ENCODE measurements around the gene KRT5.
"Not testable (repeated sequence)": the region's sequence is repeated elsewhere in the genome, so short reads cannot be mapped to it uniquely, and the experiment has no call there.

The KRT5 gene

DNA sequence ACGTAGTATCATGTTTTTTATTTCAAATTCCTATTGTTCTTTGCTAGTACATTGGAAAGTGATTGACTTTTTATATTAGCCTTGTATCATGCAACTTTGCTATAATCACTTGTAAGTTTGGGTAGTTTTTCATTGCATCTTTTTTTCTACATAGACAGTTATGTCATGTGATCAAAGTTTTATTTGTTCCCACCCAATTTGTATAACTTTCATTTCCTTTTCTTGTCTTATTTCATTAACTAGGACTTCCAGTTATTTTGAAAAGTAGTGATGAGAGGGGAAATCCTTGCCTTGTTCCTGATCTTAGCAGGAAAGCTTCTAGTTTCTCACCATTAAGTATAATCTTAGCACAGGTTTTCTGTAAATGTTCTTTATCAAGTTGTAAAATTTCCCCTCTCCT lies 17.3 kb downstream of the KRT5 start:
- Histone ChIP-seq H3K27ac (no peak overlapping the region), H3K4me1 (ENCODE audit: control insufficient read depth in 1 of 2, insufficient read depth in 1 of 2, low read depth in 1 of 2, low read length in 1 of 2) (no peaks in the 10 kb centered on the region), H3K36me3 (no peaks in the 10 kb centered on the region), H3K4me3 (ENCODE audit: low read depth in 1 of 2, low read length in 1 of 2) (no peak overlapping the region), H3K9me3 (no peaks in the 10 kb centered on the region), H3K27me3 (peaks cover 25% of the 10 kb centered on the region)
- TF ChIP-seq, protein P1, sequence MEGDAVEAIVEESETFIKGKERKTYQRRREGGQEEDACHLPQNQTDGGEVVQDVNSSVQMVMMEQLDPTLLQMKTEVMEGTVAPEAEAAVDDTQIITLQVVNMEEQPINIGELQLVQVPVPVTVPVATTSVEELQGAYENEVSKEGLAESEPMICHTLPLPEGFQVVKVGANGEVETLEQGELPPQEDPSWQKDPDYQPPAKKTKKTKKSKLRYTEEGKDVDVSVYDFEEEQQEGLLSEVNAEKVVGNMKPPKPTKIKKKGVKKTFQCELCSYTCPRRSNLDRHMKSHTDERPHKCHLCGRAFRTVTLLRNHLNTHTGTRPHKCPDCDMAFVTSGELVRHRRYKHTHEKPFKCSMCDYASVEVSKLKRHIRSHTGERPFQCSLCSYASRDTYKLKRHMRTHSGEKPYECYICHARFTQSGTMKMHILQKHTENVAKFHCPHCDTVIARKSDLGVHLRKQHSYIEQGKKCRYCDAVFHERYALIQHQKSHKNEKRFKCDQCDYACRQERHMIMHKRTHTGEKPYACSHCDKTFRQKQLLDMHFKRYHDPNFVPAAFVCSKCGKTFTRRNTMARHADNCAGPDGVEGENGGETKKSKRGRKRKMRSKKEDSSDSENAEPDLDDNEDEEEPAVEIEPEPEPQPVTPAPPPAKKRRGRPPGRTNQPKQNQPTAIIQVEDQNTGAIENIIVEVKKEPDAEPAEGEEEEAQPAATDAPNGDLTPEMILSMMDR (IDR thresholded peaks at IDR 0.05): no peak

DNA sequence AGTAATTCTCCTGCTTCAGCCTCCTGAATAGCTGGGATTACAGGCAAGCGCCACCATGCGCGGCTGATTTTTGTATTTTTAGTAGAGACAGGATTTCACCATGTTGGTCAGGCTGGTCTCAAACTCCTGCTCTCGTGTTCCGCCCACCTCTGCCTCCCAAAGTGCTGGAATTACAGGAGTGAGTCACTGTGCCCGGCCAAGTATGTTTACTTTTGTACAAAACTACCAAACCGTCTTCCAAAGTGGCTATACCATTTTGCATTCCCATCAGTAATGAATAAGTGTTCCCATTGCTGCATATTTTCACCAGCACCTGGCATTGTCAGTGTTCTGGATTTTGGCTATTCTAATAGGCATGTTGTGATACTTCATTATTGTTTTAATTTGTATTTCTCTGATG lies 18.7 kb downstream of the KRT5 start:
- H3K27ac ChIP-seq: no peak overlapping the region

DNA sequence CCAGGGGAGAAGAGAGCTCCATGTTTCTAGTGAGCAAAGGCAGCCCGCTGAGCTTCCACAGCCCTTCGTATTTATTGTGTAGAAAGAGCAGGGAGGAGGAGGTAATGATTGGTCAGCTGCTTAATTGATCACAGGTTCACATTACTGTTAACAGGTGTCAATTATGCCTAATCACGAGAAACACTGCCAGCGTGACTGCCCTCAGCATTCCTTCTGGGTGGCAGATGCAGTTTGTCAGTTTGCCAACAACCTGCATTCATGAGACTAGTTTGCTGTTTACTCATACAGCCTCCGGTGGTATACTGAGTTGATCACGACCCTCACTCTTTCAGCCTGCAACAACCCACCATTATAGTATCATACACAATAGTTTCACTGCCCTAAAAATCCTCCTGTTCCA lies 19.6 kb downstream of the KRT5 start:
- H3K9me3 ChIP-seq; H3K4me3 ChIP-seq (ENCODE audit: low read depth in 1 of 2, low read length in 1 of 2); H3K36me3 ChIP-seq; H3K27me3 ChIP-seq; H3K4me1 ChIP-seq (ENCODE audit: control insufficient read depth in 1 of 2, insufficient read depth in 1 of 2, low read depth in 1 of 2, low read length in 1 of 2); H3K27ac ChIP-seq: not testable (repeated sequence)

More for the DNA sequence above, 18.7 kb downstream of the KRT5 start:
- Histone ChIP-seq H3K36me3 (no peaks in the 10 kb centered on the region), H3K4me1 (ENCODE audit: control insufficient read depth in 1 of 2, insufficient read depth in 1 of 2, low read depth in 1 of 2, low read length in 1 of 2) (no peaks in the 10 kb centered on the region), H3K4me3 (ENCODE audit: low read depth in 1 of 2, low read length in 1 of 2) (no peak overlapping the region), H3K9me3 (no peaks in the 10 kb centered on the region), H3K27me3 (peaks cover 14% of the 10 kb centered on the region)
- TF ChIP-seq, protein P1 (IDR thresholded peaks at IDR 0.05): no peak

DNA sequence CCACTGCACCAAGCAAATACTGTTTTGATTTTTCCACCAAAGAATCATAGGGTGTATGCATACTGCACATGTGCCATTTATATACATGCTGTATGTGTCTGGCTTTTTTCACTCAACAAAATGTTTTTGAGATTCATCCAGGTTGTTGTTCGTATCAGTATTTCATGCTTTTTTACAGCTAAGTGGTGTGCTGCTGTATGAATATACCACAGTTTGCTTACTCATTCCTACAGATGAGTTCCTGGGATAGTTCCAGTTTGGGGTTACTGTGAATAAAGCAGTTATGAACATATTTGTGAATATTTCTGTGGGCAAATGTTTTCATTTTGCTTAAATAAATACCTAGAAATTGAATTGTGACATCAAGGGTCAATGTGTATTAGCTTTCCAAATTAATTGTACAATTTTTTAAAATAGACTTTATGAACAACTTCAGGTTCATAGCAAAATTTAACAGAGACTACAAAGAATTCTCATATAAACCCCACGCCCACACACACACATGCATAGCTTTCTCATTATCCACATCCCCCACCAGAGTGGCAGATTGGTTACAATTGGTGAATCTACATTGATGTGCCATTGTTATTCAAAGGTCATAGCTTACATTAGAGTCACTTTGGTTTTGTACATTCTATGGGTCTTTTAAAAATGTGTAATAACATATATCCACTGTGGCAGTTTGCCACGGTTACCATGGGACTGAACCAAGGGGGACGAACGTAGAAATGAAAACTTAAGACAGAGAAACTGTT lies 20.2 kb downstream of the KRT5 start:
- no peak overlapping the region for H3K27ac ChIP-seq
- no peak overlapping the region for H3K4me3 ChIP-seq (ENCODE audit: low read depth in 1 of 2, low read length in 1 of 2)
- H3K9me3 ChIP-seq: no peaks in the 10 kb centered on the region
- no peaks in the 10 kb centered on the region for H3K36me3 ChIP-seq
- H3K27me3 ChIP-seq: peaks cover 4% of the 10 kb centered on the region
- TF ChIP-seq, protein P1 (IDR thresholded peaks at IDR 0.05): no peak
- H3K4me1 ChIP-seq (ENCODE audit: control insufficient read depth in 1 of 2, insufficient read depth in 1 of 2, low read depth in 1 of 2, low read length in 1 of 2): no peaks in the 10 kb centered on the region

DNA sequence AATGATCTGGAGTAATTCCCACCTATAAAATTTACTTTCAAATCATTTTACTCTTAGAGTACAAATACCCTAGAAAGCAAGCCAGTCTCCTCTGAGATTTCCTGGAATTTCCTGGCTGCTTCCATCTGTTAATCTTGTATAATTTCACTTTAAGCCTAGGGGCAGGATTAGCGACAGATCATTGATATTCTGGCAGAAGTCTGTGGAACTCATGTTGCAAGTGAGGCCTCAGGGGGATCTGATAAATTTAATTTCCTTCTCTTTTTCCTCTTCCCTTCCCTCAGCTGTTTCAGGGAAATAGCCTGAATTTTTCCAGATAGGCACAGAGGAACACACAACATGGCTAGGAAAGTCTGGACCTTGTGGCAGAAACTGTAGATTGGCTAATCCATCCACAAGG lies 21.2 kb downstream of the KRT5 start:
- no peak overlapping the region for H3K4me3 ChIP-seq (ENCODE audit: low read depth in 1 of 2, low read length in 1 of 2)

DNA sequence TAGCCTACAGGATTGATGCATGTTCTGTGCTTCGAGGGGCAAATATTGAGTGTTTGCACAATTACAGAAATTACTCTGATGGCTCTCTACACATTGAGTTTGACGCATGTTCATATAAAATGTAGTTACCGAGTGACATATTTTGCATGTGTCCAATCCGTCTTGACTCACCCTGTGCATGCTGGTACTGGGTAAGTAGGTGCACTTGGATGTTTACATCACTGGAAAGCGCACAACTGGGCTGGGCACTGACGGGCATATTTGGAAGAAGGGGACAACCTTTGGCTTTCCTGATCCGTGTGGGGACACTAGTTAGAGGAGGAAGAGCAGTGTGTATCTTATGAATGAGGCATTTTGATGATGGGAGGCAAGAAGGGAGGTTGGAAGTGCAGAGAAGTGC lies 22.2 kb downstream of the KRT5 start:
- H3K27ac ChIP-seq: no peak overlapping the region
- H3K9me3 ChIP-seq: no peaks in the 10 kb centered on the region
- H3K4me3 ChIP-seq (ENCODE audit: low read depth in 1 of 2, low read length in 1 of 2): no peak overlapping the region
- H3K36me3 ChIP-seq: no peaks in the 10 kb centered on the region
- TF ChIP-seq, protein P1 (IDR thresholded peaks at IDR 0.05): no peak
- H3K27me3 ChIP-seq: peaks cover 9% of the 10 kb centered on the region
- no peaks in the 10 kb centered on the region for H3K4me1 ChIP-seq (ENCODE audit: control insufficient read depth in 1 of 2, insufficient read depth in 1 of 2, low read depth in 1 of 2, low read length in 1 of 2)

More for the DNA sequence above, 21.2 kb downstream of the KRT5 start:
- Histone ChIP-seq H3K9me3 (no peaks in the 10 kb centered on the region), H3K27ac (no peak overlapping the region), H3K4me1 (ENCODE audit: control insufficient read depth in 1 of 2, insufficient read depth in 1 of 2, low read depth in 1 of 2, low read length in 1 of 2) (no peaks in the 10 kb centered on the region), H3K36me3 (no peaks in the 10 kb centered on the region), H3K27me3 (peaks cover 7% of the 10 kb centered on the region)
- TF ChIP-seq, protein P1 (IDR thresholded peaks at IDR 0.05): no peak

Data from neutrophil (primary cell).